Right renal cortex interstitium (tissue), 3 donors: ENCODE measurements around the gene RFX1. TPM values are rescaled to one million over a fixed set of nuclear protein-coding genes. Genes with fewer than 3 reads are reported as not detected.

Source experiments
- DNase-seq, 3 donors: peaks; one replicate each; pipeline ENCODE4 v3.0.0-alpha.2; 2013; ENCODE audit warnings: low read depth in 3 of 3, low spot score in 2 of 3
- polyA plus RNA-seq, 3 donors: library from polyadenylated mRNA; unstranded; fragments of 120-200 nt; gene quantifications; one replicate each; pipeline ENCODE4 v1.2.1, GENCODE V29; 2013; ENCODE audit not compliant: insufficient read length in 3 of 3

The RFX1 gene
- polyA plus RNA-seq, 3 donors, result 7.4 to 9.3 (median 7.8) TPM

- DNase-seq, result no peak
Observed at GRCh38 chr19:13997631-13997962, 8.5 kb downstream of the RFX1 start.

GRCh38 chr19:13996928-13997630 lies 9.0 kb downstream of the RFX1 start:
- DNase-seq, result no peak

GRCh38 chr19:13995878-13996765 lies 10.0 kb downstream of the RFX1 start:
- no peak for DNase-seq

GRCh38 chr19:13995017-13995728 lies 10.9 kb downstream of the RFX1 start:
- DNase-seq, result no peak

GRCh38 chr19:13993590-13994300 lies 12.4 kb downstream of the RFX1 start:
- no peak for DNase-seq

- DNase-seq, result no peak
Observed at GRCh38 chr19:13992025-13992424, 14.1 kb downstream of the RFX1 start.

- DNase-seq, result no peak
Observed at GRCh38 chr19:13990085-13990484, 16.0 kb downstream of the RFX1 start.

GRCh38 chr19:13989487-13989886 lies 16.6 kb downstream of the RFX1 start:
- no peak for DNase-seq

- DNase-seq, result no peak
Observed at GRCh38 chr19:13987101-13987890, 18.8 kb downstream of the RFX1 start.

GRCh38 chr19:13986348-13986904 lies 19.7 kb downstream of the RFX1 start:
- no peak for DNase-seq

GRCh38 chr19:13985771-13986347 lies 20.3 kb downstream of the RFX1 start:
- no peak for DNase-seq

GRCh38 chr19:13984875-13985741 lies 21.0 kb downstream of the RFX1 start:
- no peak for DNase-seq

GRCh38 chr19:13984186-13984585 lies 21.9 kb downstream of the RFX1 start:
- no peak for DNase-seq

- DNase-seq, result no peak
Observed at GRCh38 chr19:13983213-13983889, 22.8 kb downstream of the RFX1 start.

- no peak for DNase-seq
Observed at GRCh38 chr19:13982773-13983172, 23.3 kb downstream of the RFX1 start.

GRCh38 chr19:13981988-13982501 lies 24.1 kb downstream of the RFX1 start:
- DNase-seq, result no peak

- DNase-seq, result no peak
Observed at GRCh38 chr19:13981467-13981866, 24.7 kb downstream of the RFX1 start.

- no peak for DNase-seq
Observed at GRCh38 chr19:13981021-13981420, 25.1 kb downstream of the RFX1 start.
